ENCODE results near the gene ANKS1B.
"Not testable (repeated sequence)": the region's sequence is repeated elsewhere in the genome, so short reads cannot be mapped to it uniquely, and the experiment has no call there.

The ANKS1B gene

DNA sequence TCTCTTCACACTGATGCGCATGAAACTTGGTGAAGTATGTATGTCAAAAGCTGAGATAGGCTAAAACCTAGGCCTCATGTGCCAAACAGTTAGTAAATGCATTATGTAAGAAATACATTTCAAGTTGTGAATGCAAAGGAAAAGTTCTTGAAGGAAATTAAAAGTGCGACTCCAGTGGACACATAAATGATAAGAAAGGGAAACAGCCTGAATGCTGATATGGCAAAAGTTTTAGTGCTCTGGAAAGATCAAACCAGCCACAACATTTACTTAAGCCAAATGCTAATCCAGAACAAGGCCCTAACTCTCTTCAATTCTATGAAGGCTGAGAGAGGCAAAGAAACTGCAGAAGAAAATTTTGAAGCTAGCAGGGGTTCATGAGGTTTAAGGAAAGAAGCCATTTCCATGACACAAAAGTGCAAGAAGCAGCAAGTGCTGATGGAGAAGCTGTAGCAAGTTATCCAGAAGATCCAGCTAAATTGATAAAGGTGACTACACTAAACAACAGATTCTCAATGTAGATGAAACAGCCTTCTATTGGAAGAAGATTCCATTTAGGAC is 262.9 kb downstream of the ANKS1B start:
- DNase-seq (ENCODE audit: low spot score) = no peak
- TF ChIP-seq, protein P1, sequence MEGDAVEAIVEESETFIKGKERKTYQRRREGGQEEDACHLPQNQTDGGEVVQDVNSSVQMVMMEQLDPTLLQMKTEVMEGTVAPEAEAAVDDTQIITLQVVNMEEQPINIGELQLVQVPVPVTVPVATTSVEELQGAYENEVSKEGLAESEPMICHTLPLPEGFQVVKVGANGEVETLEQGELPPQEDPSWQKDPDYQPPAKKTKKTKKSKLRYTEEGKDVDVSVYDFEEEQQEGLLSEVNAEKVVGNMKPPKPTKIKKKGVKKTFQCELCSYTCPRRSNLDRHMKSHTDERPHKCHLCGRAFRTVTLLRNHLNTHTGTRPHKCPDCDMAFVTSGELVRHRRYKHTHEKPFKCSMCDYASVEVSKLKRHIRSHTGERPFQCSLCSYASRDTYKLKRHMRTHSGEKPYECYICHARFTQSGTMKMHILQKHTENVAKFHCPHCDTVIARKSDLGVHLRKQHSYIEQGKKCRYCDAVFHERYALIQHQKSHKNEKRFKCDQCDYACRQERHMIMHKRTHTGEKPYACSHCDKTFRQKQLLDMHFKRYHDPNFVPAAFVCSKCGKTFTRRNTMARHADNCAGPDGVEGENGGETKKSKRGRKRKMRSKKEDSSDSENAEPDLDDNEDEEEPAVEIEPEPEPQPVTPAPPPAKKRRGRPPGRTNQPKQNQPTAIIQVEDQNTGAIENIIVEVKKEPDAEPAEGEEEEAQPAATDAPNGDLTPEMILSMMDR (IDR thresholded peaks at IDR 0.05; ENCODE audit: borderline replicate concordance, control extremely low read depth, extremely low read depth, insufficient read depth, missing control alignments) = no peak
- in situ Hi-C loops (cut with MboI; ENCODE audit: low sequenced_read_pairs, unreplicated experiment) = no loop called here

DNA sequence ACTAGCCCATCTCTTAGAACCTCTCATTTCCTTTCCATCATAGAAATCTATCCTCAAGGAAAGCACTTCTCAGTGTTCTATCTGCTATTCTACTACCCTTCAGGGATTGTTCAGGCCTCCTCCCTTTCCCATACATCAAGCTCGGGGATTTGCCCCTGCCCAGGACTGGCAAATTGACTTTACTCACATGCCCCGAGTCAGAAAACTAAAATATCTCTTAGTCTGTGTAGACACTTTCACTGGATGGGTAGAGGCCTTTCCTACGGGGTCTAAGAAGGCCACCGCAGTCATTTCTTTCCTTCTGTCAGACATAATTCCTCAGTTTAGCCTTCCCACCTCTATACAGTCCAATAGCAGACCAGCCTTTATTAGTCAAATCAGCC is 264.7 kb downstream of the ANKS1B start:
- DNase-seq (ENCODE audit: low spot score); in situ Hi-C loops (cut with MboI; ENCODE audit: low sequenced_read_pairs, unreplicated experiment): not testable (repeated sequence)

DNA sequence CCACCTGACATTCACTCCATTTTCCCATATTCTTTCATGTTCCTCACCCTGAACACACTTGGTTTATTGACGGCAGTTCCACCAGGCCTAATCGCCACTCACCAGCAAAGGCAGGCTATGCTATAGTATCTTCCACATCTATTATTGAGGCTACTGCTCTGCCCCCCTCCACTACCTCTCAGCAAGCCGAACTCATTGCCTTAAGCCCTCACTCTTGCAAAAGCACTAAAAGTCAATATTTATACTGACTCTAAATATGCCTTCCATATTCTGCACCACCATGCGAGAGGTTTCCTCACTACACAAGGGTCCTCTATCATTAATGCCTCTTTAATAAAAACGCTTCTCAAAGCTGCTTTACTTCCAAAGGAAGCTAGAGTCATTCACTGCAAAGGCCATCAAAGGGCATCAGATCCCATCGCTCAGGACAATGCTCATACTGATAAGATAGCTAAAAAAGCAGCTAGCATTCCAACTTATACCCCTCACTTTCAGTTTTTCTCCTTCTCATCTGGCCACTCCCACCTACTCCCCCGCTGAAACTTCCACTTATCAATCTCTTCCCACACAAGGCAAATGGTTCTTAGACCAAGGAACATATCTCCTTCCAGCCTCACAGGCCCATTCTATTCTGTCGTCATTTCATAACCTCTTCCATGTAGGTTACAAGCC is 265.2 kb downstream of the ANKS1B start:
- DNase-seq (ENCODE audit: low spot score); in situ Hi-C loops (cut with MboI; ENCODE audit: low sequenced_read_pairs, unreplicated experiment): not testable (repeated sequence)

DNA sequence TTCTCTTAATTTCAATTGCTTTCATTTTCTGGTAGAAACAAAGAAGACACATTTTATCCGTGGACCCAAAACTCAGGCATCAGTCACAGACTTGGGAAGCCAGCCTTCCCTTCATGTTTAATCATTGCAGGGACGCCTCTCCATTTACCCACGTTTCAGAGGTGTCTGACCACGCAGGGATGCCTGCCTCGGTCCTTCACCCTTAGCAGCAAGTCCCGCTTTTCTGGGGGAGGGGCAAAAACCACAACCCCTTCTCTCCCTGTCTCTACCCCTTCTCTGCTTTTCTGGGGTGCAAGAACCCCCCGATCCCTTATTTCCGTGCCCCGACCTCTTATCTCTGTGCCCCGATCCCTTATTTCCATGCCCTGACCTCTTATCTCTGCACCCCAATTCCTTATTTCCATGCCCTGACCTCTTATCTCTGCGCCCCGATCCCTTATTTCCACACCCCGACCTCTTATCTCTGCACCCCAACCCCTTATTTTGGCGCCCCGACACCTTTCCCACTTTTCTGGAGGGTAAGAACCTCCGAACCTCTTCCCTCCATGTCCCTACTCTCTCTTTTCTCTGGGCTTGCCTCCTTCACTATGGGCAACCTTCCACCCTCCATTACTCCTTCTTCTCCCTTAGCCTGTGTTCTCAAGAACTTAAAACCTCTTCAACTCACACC is 268.8 kb downstream of the ANKS1B start:
- DNase-seq (ENCODE audit: low spot score); in situ Hi-C loops (cut with MboI; ENCODE audit: low sequenced_read_pairs, unreplicated experiment): not testable (repeated sequence)

DNA sequence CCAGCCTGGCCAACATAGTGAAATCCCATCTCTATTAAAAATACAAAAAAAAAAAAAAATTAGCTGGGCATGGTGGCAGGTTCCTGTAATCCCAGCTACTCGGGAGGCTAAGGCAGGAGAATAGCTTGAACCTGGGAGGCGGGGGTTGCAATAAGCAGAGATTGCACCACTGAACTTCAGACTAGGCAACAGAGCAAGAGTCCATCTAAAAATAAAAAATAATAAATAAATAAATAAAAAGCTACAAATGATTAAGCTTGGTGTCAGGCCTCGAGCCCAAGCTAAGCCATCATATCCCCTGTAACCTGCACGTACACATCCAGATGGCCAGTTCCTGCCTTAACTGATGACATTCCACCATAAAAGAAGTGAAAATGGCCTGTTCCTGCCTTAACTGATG is 269.8 kb downstream of the ANKS1B start:
- in situ Hi-C loops (cut with MboI; ENCODE audit: low sequenced_read_pairs, unreplicated experiment); DNase-seq (ENCODE audit: low spot score): not testable (repeated sequence)

DNA sequence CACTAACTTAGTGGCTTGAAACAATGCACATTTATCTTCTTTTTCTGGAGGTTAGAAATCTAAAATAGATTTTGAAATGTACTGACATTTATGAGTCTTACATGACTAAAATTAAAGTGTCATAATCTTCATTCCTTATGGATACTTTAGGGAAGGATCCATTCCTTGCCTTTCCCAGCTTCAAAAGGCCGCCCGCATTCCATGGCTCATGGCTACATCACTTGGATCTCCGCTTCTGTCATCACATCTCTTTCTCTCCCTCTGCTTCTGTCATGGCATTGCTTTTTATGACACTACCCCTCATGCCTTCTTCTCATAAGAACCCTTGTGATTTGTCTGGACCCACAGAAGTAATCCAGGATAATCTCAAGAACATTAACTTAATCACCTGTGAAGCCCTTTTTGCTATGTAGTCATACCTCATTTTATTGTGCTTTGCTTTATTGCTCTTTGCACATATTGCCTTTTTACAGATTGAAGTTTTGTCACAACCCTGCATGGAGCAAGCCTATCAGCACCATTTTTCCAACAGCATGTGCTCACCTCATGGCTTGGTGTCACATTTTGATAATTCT is 270.7 kb downstream of the ANKS1B start:
- TF ChIP-seq, protein P1 (IDR thresholded peaks at IDR 0.05; ENCODE audit: borderline replicate concordance, control extremely low read depth, extremely low read depth, insufficient read depth, missing control alignments) = no peak
- no peak for DNase-seq (ENCODE audit: low spot score)
- in situ Hi-C loops (cut with MboI; ENCODE audit: low sequenced_read_pairs, unreplicated experiment) = no loop called here

DNA sequence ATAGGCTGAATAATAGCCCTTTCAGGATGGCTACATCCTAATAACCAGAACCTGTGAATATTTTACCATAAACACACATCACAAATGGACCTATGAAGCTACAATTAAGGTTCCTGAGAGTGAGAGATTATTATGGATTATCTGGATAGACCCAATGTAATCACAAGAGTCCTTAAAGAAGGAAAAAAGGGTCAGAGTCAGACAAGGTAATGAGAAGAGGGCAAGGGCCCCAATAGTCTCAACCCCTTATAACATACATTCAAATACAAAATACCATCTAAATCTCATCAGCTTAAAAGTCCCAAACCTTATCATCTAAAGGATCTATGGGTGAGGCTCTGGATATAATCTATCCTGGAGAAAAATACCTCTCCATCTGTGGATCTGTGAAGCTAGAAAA is 272.5 kb downstream of the ANKS1B start:
- DNase-seq (ENCODE audit: low spot score) = no peak
- TF ChIP-seq, protein P1 (IDR thresholded peaks at IDR 0.05; ENCODE audit: borderline replicate concordance, control extremely low read depth, extremely low read depth, insufficient read depth, missing control alignments) = no peak
- in situ Hi-C loops (cut with MboI; ENCODE audit: low sequenced_read_pairs, unreplicated experiment) = no loop called here

DNA sequence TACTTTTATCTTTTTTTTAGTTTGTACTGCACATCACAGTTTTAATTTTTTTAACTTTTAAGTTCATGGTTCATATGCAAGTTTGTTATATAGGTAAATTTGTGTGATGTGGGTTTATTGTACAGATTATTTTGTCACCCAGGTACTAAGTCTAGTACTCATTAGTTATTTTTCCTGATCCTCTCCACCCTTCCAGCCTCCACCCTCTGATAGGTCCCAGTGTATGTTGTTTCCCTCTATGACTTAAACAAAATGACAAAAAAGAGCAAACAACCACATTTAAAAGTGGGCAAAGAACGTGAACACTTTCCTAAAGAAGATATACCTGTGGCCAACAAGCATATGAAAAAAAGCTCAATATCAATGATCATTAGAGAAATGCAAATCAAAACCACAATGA is 273.5 kb downstream of the ANKS1B start:
- in situ Hi-C loops (cut with MboI; ENCODE audit: low sequenced_read_pairs, unreplicated experiment) = no loop called here
- TF ChIP-seq, protein P1 (IDR thresholded peaks at IDR 0.05; ENCODE audit: borderline replicate concordance, control extremely low read depth, extremely low read depth, insufficient read depth, missing control alignments) = no peak
- no peak for DNase-seq (ENCODE audit: low spot score)

Data from GM13976 (cell line).